ENCODE measurements around the gene SIGLEC1.

The SIGLEC1 gene

GRCh38 chr20:3728876-3729275 is 16.5 kb upstream of the SIGLEC1 start:
- H3K4me3 ChIP-seq (replicated peaks in 1 of 2; ENCODE audit: low read depth in 2 of 2, low read length in 2 of 2): no peak overlapping the region
- no peak for TF ChIP-seq CTCF (IDR thresholded peaks at IDR 0.05; ENCODE audit: low read depth, low read length)
- DNase-seq (ENCODE audit: low read depth in 2 of 2): no peak

GRCh38 chr20:3728354-3728753 is 16.0 kb upstream of the SIGLEC1 start:
- no peak for TF ChIP-seq CTCF (IDR thresholded peaks at IDR 0.05; ENCODE audit: low read depth, low read length)
- no peak for DNase-seq (ENCODE audit: low read depth in 2 of 2)
- no peak overlapping the region for H3K4me3 ChIP-seq (replicated peaks in 1 of 2; ENCODE audit: low read depth in 2 of 2, low read length in 2 of 2)

GRCh38 chr20:3727401-3728021 is 15.1 kb upstream of the SIGLEC1 start:
- DNase-seq (ENCODE audit: low read depth in 2 of 2): peak; percentile 39 to 60
- TF ChIP-seq CTCF (IDR thresholded peaks at IDR 0.05; ENCODE audit: low read depth, low read length): no peak
- peak overlapping the region; percentile 2 to 3 for H3K4me3 ChIP-seq (replicated peaks in 1 of 2; ENCODE audit: low read depth in 2 of 2, low read length in 2 of 2)

- TF ChIP-seq CTCF (IDR thresholded peaks at IDR 0.05; ENCODE audit: low read depth, low read length): no peak
- DNase-seq (ENCODE audit: low read depth in 2 of 2): no peak
- no peak overlapping the region for H3K4me3 ChIP-seq (replicated peaks in 1 of 2; ENCODE audit: low read depth in 2 of 2, low read length in 2 of 2)
These were observed 12.0 kb upstream of the SIGLEC1 start for GRCh38 chr20:3724356-3724755.

- TF ChIP-seq CTCF (IDR thresholded peaks at IDR 0.05; ENCODE audit: low read depth, low read length): no peak
- no peak for DNase-seq (ENCODE audit: low read depth in 2 of 2)
- H3K4me3 ChIP-seq (replicated peaks in 1 of 2; ENCODE audit: low read depth in 2 of 2, low read length in 2 of 2): no peak overlapping the region
These were observed 10.9 kb upstream of the SIGLEC1 start for GRCh38 chr20:3723284-3723683.

- TF ChIP-seq CTCF (IDR thresholded peaks at IDR 0.05; ENCODE audit: low read depth, low read length): no peak
- H3K4me3 ChIP-seq (replicated peaks in 1 of 2; ENCODE audit: low read depth in 2 of 2, low read length in 2 of 2): no peak overlapping the region
- DNase-seq (ENCODE audit: low read depth in 2 of 2): no peak
These were observed 9.5 kb upstream of the SIGLEC1 start for GRCh38 chr20:3721912-3722311.

- H3K4me3 ChIP-seq (replicated peaks in 1 of 2; ENCODE audit: low read depth in 2 of 2, low read length in 2 of 2): no peak overlapping the region
- no peak for DNase-seq (ENCODE audit: low read depth in 2 of 2)
- TF ChIP-seq CTCF (IDR thresholded peaks at IDR 0.05; ENCODE audit: low read depth, low read length): no peak
These were observed 8.2 kb upstream of the SIGLEC1 start for GRCh38 chr20:3720626-3721025.
